ENCODE measurements around the gene CHI3L2. TPM values are rescaled to one million over a fixed set of nuclear protein-coding genes. Genes with fewer than 3 reads are reported as not detected.

CHI3L2 gene
- total RNA-seq, 1 experiment from 2014 or later, result 0.77 TPM

DNA sequence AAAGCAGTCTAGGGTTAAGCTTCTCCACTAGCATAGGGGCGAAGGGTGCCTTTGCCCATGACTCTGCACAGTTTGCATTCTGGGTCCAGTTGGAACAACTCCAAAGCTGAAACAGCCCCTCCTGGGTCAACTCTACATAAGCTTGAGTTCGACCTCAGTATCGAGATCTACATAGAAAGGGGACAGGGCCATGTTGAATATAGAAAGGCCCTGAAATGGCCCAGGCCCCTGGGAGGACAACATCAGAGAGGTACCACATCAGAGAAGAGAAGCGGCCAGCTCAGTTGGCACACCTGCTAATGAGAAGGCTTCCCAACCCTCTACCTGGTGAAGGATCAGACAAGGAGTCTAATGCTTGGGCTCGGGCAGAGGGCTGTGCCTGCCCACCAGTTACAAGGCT, 28.7 kb upstream of the CHI3L2 start:
- no peak overlapping the region for H3K27ac ChIP-seq (ENCODE audit: low read length)
- in situ Hi-C loops (cut with HindIII; ENCODE audit: low pct_unique_long_range_greater_than_20kb, low sequenced_read_pairs) (no loop called here), intact Hi-C loops (cut with micrococcal nuclease; ENCODE audit: unreplicated experiment) (no loop called here)
- H3K4me1 ChIP-seq (ENCODE audit: control insufficient read depth, insufficient read depth, low read length), result no peaks in the 10 kb centered on the region
- no peak for ATAC-seq
- H3K9me3 ChIP-seq (ENCODE audit: control insufficient read depth, insufficient read depth, low read depth, low read length), result no peaks in the 10 kb centered on the region
- DNase-seq (ENCODE audit: low read depth, low spot score), result no peak
- no peaks in the 10 kb centered on the region for H3K27me3 ChIP-seq (ENCODE audit: control insufficient read depth, insufficient read depth, low read length)
- TF ChIP-seq REST (IDR thresholded peaks at IDR 0.05; ENCODE audit: insufficient read depth in 1 of 2, low read depth in 2 of 2, low read length in 1 of 2), result no peak
- no peak for TF ChIP-seq POLR2AphosphoS5 (IDR thresholded peaks at IDR 0.05; ENCODE audit: low read depth, low read length)
- TF ChIP-seq TCF7L2 (IDR thresholded peaks at IDR 0.05; ENCODE audit: low read depth, low read length), result no peak
- TF ChIP-seq SIN3A (IDR thresholded peaks at IDR 0.05; ENCODE audit: borderline replicate concordance, insufficient read depth, low read depth, low read length), result no peak
- TF ChIP-seq, protein P1, sequence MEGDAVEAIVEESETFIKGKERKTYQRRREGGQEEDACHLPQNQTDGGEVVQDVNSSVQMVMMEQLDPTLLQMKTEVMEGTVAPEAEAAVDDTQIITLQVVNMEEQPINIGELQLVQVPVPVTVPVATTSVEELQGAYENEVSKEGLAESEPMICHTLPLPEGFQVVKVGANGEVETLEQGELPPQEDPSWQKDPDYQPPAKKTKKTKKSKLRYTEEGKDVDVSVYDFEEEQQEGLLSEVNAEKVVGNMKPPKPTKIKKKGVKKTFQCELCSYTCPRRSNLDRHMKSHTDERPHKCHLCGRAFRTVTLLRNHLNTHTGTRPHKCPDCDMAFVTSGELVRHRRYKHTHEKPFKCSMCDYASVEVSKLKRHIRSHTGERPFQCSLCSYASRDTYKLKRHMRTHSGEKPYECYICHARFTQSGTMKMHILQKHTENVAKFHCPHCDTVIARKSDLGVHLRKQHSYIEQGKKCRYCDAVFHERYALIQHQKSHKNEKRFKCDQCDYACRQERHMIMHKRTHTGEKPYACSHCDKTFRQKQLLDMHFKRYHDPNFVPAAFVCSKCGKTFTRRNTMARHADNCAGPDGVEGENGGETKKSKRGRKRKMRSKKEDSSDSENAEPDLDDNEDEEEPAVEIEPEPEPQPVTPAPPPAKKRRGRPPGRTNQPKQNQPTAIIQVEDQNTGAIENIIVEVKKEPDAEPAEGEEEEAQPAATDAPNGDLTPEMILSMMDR (IDR thresholded peaks at IDR 0.05), result no peak
- H3K36me3 ChIP-seq (ENCODE audit: control insufficient read depth, insufficient read depth, low read length), result no peaks in the 10 kb centered on the region; the same call in 1 of the 2 replicates
- no peak overlapping the region for H3K4me3 ChIP-seq (ENCODE audit: low read depth in 2 of 2, low read length in 2 of 2)
- CTCF ChIA-PET, result interaction anchor here (1.6 kb wide), 1 partner anchor 24 kb away, joined by 3 read pairs; no protein-coding TSS in a partner anchor
- POLR2A ChIA-PET, result no interaction called here
- no TSS peak for BruUV-seq (replicated peaks)

GRCh38 chr1:111199329-111199728, 28.2 kb upstream of the CHI3L2 start:
- intact Hi-C loops (cut with micrococcal nuclease; ENCODE audit: unreplicated experiment), result no loop called here
- ChIA-PET POLR2A (no interaction called here), CTCF (interaction anchor here (1.6 kb wide), 1 partner anchor 24 kb away, joined by 3 read pairs; no protein-coding TSS in a partner anchor)
- Histone ChIP-seq H3K9me3 (ENCODE audit: control insufficient read depth, insufficient read depth, low read depth, low read length) (no peaks in the 10 kb centered on the region), H3K36me3 (ENCODE audit: control insufficient read depth, insufficient read depth, low read length) (no peaks in the 10 kb centered on the region; the same call in 1 of the 2 replicates), H3K27ac (ENCODE audit: low read length) (no peak overlapping the region), H3K4me1 (ENCODE audit: control insufficient read depth, insufficient read depth, low read length) (no peaks in the 10 kb centered on the region), H3K27me3 (ENCODE audit: control insufficient read depth, insufficient read depth, low read length) (no peaks in the 10 kb centered on the region), H3K4me3 (ENCODE audit: low read depth in 2 of 2, low read length in 2 of 2) (no peak overlapping the region)
- DNase-seq (ENCODE audit: low read depth, low spot score) (no peak), ATAC-seq (no peak)
- no TSS peak for BruUV-seq (replicated peaks)
- in situ Hi-C loops (cut with HindIII; ENCODE audit: low pct_unique_long_range_greater_than_20kb, low sequenced_read_pairs), result no loop called here
- TF ChIP-seq POLR2AphosphoS5 (IDR thresholded peaks at IDR 0.05; ENCODE audit: low read depth, low read length), result no peak
- no peak for TF ChIP-seq REST (IDR thresholded peaks at IDR 0.05; ENCODE audit: insufficient read depth in 1 of 2, low read depth in 2 of 2, low read length in 1 of 2)

Data from Panc1 (cell line).